GM19452 (cell line): Measurements from ENCODE around the gene GPR139.

Experiments
- ATAC-seq: cut with Tn5 transposase; IDR thresholded peaks from one replicate; pipeline ENCODE4 v1.9.1; 2021; ENCODE audit not compliant: unreplicated experiment

The GPR139 gene

DNA sequence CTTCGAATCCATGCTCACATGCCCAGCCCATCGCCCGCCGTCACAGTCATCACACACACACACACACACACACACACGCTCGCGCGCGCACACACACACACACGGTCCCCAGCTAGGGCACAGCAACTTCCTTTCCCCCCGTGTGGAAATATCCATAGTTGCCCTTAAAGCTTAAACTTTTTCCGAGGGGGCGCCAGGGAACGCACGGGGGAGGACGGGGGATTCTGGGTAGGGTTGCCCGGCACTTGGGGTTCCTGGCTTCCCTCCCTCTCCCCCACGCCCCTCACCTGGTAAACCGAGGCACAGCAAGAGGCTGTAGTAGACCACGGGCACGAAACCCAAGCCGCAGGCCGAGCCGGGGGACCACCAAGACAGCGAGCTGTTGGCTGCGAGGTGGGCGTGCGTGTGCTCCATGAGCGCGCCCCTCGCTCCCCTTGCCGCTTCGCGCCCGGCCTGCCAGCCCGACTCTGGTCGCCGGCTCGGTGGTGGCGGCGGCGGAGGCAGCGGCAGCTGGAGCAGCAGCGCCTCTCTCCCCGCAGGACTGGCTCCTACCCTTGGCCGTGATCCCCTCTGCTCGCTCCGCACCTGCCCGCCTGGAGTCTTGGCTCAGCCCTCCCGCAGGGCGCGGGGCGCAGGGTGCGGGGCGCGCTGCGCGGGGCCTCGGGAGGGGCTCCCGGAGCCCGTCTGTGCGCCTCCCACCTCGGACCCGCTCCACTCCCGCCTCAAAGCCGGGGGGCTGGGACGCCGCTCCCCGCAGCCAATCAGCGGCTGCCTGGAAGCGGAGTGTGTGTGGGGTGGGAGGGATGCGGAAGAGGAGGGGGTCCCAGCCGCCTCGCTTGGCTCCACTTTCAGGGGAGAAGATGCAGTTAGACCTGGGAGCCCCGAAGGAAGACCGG lies at the start of gene GPR139:
Gene GPR139 (minus strand): TSS at position 688 of the 896 bp plus-strand sequence. CDS start 274 bp downstream, at position 414.
- no peak for ATAC-seq

DNA sequence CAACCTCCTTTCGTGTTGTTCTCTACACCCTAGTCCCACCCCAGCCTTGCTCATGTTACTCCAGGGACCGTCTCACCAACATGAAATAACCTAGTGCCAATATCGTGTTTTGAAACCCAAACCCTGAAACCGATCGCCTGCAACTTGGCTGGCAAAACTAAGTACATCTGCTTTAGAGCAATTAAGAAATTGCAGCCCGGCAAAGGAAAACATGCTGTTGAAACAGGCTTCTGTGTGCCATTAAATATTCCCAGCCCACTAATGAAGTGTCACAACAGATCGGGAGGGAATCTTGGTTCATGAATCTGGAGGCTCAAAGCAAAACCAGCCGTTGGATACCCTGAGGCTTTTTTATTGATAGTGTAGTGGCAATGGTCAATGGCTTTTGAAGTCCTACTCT lies 48.3 kb upstream of the GPR139 start:
- ATAC-seq: no peak

DNA sequence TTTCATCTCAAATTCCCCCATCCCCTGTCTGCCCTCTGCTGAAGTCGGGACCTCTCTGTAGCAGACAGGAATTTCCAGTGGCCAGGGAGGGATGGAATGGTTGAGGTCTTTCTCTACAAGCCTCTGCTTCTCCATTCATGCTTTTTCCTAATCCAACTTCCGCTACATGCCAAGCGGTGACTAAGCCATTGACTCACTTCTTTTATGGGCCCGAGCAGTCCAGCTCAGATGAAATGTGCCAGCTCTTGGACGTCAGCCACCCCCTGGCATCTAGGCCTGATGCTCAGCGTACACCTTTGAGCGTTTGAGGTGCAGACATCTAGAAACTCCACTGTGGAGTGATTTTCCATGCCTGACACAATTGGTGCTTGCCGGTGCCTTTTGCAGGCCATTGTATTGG lies 40.7 kb upstream of the GPR139 start:
- no peak for ATAC-seq

DNA sequence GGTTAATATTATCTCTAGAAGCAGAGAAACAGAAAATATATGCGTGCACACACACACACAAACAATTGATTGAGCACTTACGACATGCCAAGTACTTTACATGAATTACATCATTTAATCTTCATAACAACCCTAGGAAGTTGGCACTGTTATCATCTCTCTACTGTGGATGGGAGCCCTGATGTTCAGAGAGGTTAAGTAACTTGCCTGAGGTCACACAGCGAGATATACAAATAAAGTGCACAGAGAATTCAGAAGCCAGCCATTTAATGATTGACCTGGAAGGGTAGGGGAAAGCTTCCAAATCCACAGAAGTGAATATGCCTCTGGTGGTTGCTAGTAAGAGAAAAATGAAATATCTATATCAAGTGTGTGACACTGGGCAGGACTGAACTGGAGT lies 37.5 kb upstream of the GPR139 start:
- no peak for ATAC-seq

DNA sequence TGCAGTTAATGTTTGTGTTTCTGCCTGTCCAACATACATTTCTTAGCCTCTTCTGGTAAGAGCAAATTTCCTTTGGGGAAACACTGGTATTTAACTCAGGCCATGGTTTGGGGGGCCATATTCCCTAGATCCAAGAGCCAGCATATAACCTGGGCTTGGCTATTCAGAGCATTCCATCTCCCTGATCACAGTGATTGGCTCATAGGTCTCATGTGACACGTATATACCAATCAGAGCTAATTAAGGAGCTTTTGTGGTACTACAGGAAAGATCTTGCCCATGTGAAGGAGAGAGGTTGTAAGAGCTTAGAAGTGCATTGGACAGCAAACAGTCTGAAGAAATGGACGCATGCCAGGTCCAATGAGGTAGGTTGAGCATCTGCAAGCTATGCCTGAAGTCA lies 33.4 kb upstream of the GPR139 start:
- no peak for ATAC-seq

DNA sequence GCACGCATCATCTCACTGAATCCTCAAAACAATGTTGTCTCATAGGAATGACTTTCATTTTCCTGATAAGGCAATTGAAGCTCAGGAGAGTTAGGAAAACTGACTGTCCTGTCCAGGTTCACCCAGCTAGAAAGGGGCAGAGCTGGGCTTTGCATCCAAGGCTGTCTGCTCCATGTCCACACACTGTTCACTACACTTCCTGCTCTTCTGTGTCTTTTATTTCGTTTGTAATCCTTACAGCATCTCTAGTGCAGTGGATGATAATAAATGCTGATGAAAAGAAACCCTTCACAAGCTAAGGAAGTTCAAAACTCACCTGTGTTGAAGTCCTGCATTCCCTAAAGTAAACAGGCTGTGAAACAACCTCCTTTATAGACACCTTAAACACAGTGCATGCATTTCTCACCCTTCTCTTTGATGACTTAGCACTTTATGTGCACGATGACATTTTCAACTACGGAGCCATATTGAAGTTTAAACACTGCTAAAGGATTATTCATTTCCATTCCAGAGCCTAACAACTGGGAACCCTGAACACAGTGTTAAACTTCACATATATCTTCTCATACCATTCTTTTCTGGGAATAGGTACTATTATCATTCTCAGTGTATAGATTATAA lies 31.0 kb upstream of the GPR139 start:
- no peak for ATAC-seq

DNA sequence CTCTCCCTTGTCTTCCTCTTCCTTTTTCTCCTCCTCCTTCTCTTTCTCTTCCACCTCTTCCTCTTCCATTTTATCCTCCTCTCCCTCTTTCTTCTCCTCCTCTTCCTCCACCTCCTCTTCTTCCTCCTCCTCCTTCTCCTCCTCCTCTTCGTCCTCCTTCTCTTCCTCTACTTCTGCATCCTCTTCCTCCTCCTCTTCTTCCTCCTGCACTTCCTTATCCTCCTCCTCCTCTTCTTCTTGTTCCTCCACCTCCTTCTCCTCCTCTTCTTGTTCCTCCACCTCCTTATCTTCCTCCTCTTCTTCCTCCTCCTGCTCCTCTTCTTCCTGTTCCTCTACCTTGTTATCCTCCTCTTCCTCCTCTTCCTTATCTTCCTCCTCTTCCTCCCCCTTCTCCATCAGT lies 28.8 kb upstream of the GPR139 start:
- ATAC-seq: no peak

DNA sequence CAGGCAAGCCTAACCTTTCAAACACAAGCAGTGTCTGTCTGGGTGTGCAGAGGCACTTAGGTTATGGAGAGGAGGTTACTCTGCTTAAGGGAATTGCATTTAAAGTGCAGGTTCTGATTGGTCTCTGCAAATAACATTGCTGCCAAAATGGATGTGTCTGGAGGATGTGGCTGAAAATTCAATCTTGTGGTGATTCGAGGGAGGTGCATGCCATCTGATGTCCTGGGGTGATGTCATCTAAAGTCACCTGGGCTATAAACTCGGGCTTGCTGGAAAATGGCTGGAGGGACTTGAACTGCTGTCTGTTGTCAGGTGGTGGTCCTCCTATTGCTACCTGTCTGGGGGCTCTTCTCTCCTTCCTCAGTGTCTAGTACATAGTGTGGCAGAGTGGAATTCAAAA lies 28.3 kb upstream of the GPR139 start:
- no peak for ATAC-seq

DNA sequence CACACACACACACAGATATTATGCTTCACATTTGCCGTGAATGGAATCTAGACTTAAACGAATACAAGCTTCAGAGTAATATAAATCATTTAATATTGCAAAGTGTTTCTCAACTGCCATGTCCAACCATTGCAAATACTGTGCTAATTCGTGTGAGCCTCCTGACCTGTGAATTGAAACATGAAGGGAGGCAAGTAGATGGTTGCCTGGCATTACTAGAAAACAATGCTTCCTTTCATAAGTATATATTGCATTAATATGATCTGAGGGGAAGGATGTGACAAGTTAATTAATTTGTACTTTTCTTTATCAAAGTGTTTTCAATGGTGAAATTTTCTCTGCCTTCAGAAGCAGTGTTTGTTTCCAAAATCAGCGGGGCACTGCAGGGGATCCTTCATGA lies 25.7 kb upstream of the GPR139 start:
- ATAC-seq: no peak

DNA sequence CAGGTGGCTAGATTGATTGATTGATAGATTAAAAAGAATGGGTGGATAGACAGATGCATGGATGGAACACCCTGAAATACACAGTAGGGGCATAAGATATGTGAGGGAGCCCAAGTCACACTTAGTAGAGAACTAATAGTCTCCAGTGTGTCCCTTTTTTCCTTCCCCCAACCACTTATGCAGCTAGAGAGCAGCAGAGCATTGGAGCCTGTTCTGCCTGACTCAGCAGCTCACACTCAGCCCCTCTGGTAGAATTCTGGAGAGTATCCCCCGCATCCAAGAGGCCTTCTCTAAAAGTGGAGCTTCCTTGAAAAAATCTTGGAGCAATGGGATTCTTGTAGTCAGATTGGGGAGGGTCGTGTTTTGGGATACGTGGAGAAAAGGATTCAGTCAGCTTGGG lies 20.5 kb upstream of the GPR139 start:
- ATAC-seq: no peak

DNA sequence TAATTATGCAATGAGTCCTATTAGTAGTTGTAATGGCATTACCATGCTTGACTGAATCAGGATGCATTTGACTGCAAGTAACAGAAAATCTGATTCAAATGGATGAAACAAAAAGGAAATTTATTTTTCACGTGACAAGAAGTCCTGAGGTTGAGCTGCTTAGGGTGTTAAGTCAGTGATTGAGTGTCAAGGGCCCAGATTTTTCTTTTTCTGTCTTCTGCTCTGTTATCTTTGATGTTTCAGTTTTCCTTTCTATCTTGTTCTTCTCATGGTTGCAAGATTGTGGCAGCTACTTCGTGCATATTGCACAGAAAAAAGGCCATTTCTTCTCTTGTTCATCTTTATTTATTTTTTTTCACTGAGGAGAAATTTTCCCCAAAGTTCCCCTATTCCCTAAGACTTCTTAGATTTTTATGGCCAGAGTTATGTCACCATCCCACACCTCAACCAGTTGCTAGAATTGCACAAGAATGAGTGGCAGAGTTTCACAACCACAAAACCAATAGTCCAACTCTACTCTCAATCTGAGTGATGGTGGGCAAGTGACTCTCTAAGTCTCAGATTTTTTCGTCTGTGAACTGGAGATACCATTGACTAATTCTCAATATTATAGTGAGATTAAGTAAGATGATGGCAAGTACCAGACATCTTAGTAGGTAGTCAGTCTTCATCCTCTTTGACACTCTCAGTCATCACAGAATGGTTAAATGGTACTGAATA lies 15.7 kb upstream of the GPR139 start:
- ATAC-seq: no peak

DNA sequence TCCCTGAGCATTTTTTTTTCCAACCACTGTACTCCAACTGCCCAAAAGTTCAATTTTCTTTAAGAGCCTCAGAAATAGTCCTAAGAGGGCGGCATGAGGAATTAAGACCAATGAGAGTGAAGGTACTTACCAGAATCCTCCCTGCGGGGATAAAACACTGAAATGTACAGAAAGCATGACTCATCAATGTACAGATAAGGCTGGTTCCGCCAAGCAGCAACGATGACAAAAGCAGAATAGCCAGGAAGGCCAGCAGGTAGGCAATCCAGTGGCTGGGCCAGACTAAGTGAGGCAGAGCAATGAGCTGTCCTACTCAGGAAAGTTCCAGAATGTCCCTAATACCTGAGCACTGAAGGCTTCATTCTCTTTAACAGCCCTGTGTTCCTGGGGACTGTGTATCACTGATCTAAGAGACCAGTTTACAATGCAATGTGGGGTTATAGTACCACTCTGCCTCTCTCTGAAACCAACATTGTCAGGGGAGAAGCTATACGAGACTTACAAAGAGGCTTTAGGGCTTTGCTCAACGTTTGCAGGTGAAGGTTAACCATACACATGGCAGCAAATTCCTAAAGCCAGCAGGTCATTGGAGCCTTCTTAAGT lies 11.0 kb upstream of the GPR139 start:
- ATAC-seq: no peak

DNA sequence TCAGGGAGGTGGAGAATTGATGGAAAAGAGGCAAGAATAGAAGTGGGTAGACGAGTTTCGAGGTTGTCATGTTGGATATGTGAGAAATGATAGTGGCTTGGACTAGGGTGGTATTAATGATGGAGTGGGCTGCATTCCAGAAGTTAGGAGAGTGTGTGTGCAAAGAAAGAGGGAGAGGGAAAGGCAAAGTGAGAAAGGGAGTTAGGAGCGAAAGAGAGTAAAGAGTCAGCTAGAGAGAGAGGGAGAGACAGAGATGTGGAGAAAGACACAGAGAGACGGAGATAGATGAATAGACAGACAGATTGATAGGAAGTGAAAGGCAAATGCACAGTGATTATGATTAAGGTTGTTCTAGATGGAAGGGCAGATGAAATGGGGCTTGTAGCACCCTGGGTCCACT lies 5.4 kb upstream of the GPR139 start:
- ATAC-seq: no peak

DNA sequence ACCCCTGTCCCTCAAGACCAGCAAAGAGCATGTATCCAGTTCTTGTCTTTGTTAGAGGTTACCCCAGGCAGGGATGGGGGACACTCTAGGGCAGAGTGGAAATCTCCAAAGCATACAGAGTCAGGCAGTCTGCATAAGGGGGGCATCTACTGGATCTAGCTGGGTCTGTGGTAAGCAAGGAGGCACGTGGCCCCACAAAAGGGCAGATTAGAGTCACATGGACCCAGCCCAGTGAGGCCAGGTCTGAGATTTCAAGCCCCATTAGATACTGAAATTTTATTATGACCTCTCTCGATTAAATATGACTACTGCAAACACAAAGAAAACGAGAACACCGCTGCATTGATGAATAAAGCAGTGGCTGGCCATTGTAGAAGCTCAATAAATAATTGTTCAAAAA lies 1.6 kb upstream of the GPR139 start:
- no peak for ATAC-seq

DNA sequence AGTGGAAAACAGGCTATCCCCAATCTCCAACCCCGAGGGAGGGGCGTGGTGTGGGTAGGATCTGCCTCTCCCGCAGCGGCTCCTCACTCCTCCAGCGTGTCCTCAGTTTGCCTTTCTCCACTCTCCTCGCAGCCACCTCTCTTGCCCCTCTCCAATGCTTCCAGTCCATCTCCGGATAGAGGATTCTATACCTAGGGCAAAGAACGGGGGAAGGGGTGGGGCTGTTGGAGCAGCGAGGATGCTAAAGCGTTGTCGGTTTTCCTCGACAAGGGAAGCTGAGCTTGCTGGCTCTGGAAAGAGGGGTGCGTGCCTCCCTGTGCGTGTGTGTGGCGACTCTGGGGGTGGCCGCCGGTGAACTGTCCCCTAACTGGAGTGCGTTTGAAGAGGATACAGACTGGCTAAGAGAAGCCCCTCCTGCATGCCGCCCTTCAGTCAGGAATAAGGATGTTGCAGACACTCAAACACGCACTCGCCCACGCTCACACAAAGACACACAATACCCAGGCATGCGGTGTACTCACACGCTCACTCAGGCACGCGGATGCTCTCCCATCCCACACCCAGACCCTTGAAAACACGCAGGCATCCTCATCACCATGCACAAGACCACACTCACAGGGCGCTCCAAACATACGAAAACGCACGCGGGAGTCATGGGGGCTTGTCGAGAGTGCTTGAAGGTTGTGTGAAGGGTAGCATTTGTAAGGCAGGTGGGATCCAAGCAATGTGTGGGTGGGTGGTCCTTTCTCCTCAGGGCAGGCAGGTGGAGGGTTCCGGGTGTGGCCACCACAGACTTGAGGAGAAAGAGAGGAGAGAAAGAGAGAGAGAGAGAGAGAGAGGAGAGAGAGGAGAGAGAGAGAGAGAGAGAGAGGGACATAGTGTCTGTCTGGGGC lies 655 bp upstream of the GPR139 start:
- no peak for ATAC-seq

DNA sequence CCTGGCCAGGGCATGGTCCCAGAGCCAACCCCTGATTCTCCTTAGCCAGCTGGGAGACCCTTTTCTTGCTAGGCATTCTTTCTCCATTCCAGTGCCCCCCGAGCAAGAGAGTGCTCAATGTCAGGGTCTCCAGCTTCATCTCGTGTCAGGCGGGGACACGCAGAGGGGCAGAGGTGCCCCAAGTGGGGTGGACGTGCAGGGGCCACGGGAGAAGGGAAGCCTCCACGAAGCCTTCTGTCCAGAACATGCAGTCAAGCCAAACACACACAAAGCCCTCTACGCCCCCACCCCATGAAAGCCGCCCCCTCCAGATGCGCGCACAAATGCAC lies 852 bp downstream of the GPR139 start:
- no peak for ATAC-seq

DNA sequence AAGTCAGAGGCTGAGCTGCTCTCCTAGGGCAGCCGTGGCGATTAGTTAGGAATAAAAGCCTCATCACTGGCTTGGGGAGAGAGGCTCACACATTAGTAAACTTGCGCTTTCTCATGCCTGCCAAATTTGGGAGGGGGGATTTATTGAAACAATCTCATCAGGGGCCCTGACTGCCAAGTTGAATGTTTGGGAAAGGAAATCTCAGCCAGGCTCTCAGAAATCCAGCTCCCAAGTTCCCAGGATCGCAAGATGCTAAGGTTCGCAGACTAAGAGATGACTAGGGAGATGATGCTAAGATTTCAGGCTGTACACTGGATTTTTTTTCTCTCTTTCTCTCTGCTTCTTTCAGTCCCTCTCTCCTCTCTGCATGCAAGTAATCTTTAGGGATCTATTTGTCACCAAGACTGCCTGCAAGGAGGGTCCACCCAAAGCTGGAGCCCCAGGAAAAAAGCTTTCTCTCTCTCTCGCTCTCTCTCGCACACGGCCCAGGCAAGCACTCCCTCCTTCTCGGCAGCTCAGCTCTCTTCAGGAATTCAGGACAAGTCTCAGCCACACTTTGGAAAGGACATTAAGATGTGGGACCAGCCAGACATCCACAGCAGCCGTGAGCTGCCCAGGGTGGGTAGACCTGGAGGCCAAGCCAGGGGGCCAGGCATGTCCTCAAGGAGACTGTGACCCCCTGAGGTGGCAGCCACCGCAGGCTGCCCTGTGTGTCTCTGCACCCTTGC lies 1.4 kb downstream of the GPR139 start:
- ATAC-seq: no peak

DNA sequence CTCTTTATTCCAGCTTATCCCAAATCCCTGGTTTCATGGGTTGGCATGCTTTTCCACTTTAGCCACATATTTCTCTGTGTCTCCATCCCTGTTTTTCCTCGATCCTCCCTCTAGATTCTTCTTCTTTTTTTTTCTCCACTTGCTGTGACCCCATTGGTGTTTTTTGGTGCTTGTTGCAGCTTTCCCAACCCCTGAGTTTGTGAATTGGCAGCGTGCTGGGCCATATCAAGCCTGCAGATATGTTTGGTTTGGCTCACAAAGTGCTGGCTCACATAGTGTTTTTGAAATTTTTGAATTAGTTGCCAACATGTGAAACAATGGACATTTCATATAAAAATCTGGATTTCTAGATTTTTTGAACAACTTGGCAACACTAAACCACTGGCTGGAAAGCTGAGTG lies 8.8 kb downstream of the GPR139 start:
- no peak for ATAC-seq

DNA sequence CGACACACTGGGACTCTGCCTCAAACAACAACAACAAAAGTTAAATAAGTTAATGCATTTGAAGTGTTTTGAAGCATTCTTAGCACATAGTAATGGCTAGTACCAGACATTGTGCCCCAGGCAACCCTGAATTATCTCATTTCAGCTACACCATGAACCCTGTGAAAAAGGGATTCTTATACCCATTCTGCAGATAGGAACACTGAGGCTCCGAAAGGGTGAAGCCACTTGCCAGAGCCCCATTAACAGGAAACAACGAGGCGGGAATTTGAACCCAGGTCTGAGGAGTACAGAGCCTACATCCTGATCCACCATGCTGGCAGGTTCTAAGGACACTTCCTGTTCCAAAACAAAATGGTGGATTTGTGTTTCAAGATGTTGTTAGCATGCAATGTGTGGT lies 9.2 kb downstream of the GPR139 start:
- ATAC-seq: no peak

DNA sequence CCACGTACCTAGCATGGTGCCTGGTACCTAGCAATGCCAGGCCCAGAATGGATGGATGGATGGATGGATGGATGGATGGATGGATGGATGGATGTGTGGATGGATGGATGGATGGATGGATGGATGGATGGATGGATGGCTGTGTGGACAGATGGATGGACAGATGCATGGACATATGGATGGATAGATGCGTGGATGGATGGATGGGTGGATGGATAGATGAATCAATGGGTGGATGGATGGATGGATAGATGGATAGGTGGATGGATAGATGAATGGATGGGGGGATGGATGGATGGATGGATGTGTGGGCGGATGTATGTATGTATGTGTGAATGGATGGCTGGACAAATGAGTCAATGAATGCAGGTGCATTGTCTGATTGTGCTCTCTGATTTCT lies 12.6 kb downstream of the GPR139 start:
- ATAC-seq: no peak
